ENCODE results near the gene RAG1. TPM values are rescaled to one million over a fixed set of nuclear protein-coding genes. Genes with fewer than 3 reads are reported as not detected.

The RAG1 gene
- polyA plus RNA-seq, 1 experiment = 0.10 TPM

- ChIA-PET POLR2A (no interaction called here), CTCF (no interaction called here)
- Histone ChIP-seq H3K36me3 (ENCODE audit: control insufficient read depth, insufficient read depth, low read length) (no peaks in the 10 kb centered on the region), H3K27me3 (ENCODE audit: control insufficient read depth, insufficient read depth, low read length) (no peaks in the 10 kb centered on the region), H3K4me3 (ENCODE audit: low read depth, low read length) (no peak within 1 kb of the TSS)
- no peak for TF ChIP-seq CTCF (IDR thresholded peaks at IDR 0.05; ENCODE audit: insufficient read depth, low read depth, low read length)
- no peak for DNase-seq (ENCODE audit: low read depth)
These were observed 30.2 kb downstream of the RAG1 start, which contains the start of gene RAG2 for GRCh38 chr11:36598051-36598450. RAG2 (minus strand) TSS chr11:36598236; CDS start chr11:36594168, 4,068 bp downstream.

GRCh38 chr11:36600180-36600579 lies 32.4 kb downstream of the RAG1 start:
- H3K4me3 ChIP-seq (ENCODE audit: low read depth, low read length) = no peak overlapping the region
- ChIA-PET POLR2A (no interaction called here), CTCF (no interaction called here)
- DNase-seq (ENCODE audit: low read depth) = no peak
- no peaks in the 10 kb centered on the region for H3K27me3 ChIP-seq (ENCODE audit: control insufficient read depth, insufficient read depth, low read length)
- H3K36me3 ChIP-seq (ENCODE audit: control insufficient read depth, insufficient read depth, low read length) = no peaks in the 10 kb centered on the region
- TF ChIP-seq CTCF (IDR thresholded peaks at IDR 0.05; ENCODE audit: insufficient read depth, low read depth, low read length) = no peak

GRCh38 chr11:36601155-36601554 lies 33.3 kb downstream of the RAG1 start:
- no peak overlapping the region for H3K4me3 ChIP-seq (ENCODE audit: low read depth, low read length)
- no peaks in the 10 kb centered on the region for H3K36me3 ChIP-seq (ENCODE audit: control insufficient read depth, insufficient read depth, low read length)
- no peak for TF ChIP-seq CTCF (IDR thresholded peaks at IDR 0.05; ENCODE audit: insufficient read depth, low read depth, low read length)
- ChIA-PET CTCF (no interaction called here), POLR2A (no interaction called here)
- no peak for DNase-seq (ENCODE audit: low read depth)
- no peaks in the 10 kb centered on the region for H3K27me3 ChIP-seq (ENCODE audit: control insufficient read depth, insufficient read depth, low read length)

GRCh38 chr11:36602135-36602534 lies 34.3 kb downstream of the RAG1 start:
- ChIA-PET POLR2A (no interaction called here), CTCF (no interaction called here)
- no peak overlapping the region for H3K4me3 ChIP-seq (ENCODE audit: low read depth, low read length)
- no peak for DNase-seq (ENCODE audit: low read depth)
- no peak for TF ChIP-seq CTCF (IDR thresholded peaks at IDR 0.05; ENCODE audit: insufficient read depth, low read depth, low read length)
- H3K36me3 ChIP-seq (ENCODE audit: control insufficient read depth, insufficient read depth, low read length) = no peaks in the 10 kb centered on the region
- no peaks in the 10 kb centered on the region for H3K27me3 ChIP-seq (ENCODE audit: control insufficient read depth, insufficient read depth, low read length)

GRCh38 chr11:36605221-36606216 lies 37.7 kb downstream of the RAG1 start:
- POLR2A ChIA-PET = no interaction called here
- CTCF ChIA-PET = no interaction called here
- DNase-seq (ENCODE audit: low read depth) = no peak

More at GRCh38 chr11:36605221-36606216, 37.7 kb downstream of the RAG1 start:
- TF ChIP-seq CTCF (IDR thresholded peaks at IDR 0.05; ENCODE audit: insufficient read depth, low read depth, low read length) = no peak
- no peaks in the 10 kb centered on the region for H3K27me3 ChIP-seq (ENCODE audit: control insufficient read depth, insufficient read depth, low read length)
- H3K4me3 ChIP-seq (ENCODE audit: low read depth, low read length) = no peak overlapping the region
- no peaks in the 10 kb centered on the region for H3K36me3 ChIP-seq (ENCODE audit: control insufficient read depth, insufficient read depth, low read length)

Measured in BJ (cell line).